BE2C (cell line): Measurements from ENCODE around the gene AUH.

ENCODE experiments used
- DNase-seq: peaks from one replicate; pipeline ENCODE4 v3.0.0-alpha.2; 2020
- H3K27me3 ChIP-seq: fragments of 250-450 bp; sonication (Bioruptor Pico); 2 replicates; pipeline ENCODE4 v1.5.1; 2020; ENCODE audit warnings: mild to moderate bottlenecking
- H3K36me3 ChIP-seq: fragments of 250-450 bp; sonication (Bioruptor Pico); 2 replicates; pipeline ENCODE4 v1.5.1; 2020; ENCODE audit warnings: mild to moderate bottlenecking
- H3K4me1 ChIP-seq: fragments of 250-450 bp; sonication (Bioruptor Pico); 2 replicates; pipeline ENCODE4 v1.5.1; 2020
- H3K4me3 ChIP-seq: 2 replicates; pipeline ENCODE4 v1.5.1; 2011; ENCODE audit warnings: low read depth, low read length
- H3K9me3 ChIP-seq: fragments of 250-450 bp; sonication (Bioruptor Pico); 2 replicates; pipeline ENCODE4 v1.5.1; 2020
- CTCF ChIP-seq: IDR thresholded peaks from 2 replicates; pipeline ENCODE4 v1.5.1; 2012; ENCODE audit warnings: mild to moderate bottlenecking, low read depth, low read length

The AUH gene

GRCh38 chr9:91191411-91192380 is 170.0 kb downstream of the AUH start:
- no peak for DNase-seq
- Histone ChIP-seq H3K4me3 (no peak overlapping the region), H3K36me3 (no peaks in the 10 kb centered on the region), H3K9me3 (no peaks in the 10 kb centered on the region), H3K27me3 (no peaks in the 10 kb centered on the region), H3K4me1 (peaks cover under 1% of the 10 kb centered on the region; the same call in 1 of the 2 replicates)
- TF ChIP-seq CTCF = no peak

- DNase-seq = no peak
- no peak overlapping the region for H3K4me3 ChIP-seq
- no peaks in the 10 kb centered on the region for H3K27me3 ChIP-seq
- H3K9me3 ChIP-seq = no peaks in the 10 kb centered on the region
- H3K4me1 ChIP-seq = no peaks in the 10 kb centered on the region; the same call in 1 of the 2 replicates
- no peaks in the 10 kb centered on the region for H3K36me3 ChIP-seq
- TF ChIP-seq CTCF = no peak
Observed at GRCh38 chr9:91190062-91190461, 171.7 kb downstream of the AUH start.

GRCh38 chr9:91188719-91189590 is 172.8 kb downstream of the AUH start:
- DNase-seq = no peak
- TF ChIP-seq CTCF = no peak
- Histone ChIP-seq H3K36me3 (no peaks in the 10 kb centered on the region), H3K4me1 (no peaks in the 10 kb centered on the region; the same call in 1 of the 2 replicates), H3K27me3 (no peaks in the 10 kb centered on the region), H3K4me3 (no peak overlapping the region), H3K9me3 (no peaks in the 10 kb centered on the region)

- no peaks in the 10 kb centered on the region; the same call in 1 of the 2 replicates for H3K4me1 ChIP-seq
- DNase-seq = no peak
- no peaks in the 10 kb centered on the region for H3K27me3 ChIP-seq
- no peak overlapping the region for H3K4me3 ChIP-seq
- no peaks in the 10 kb centered on the region for H3K9me3 ChIP-seq
- no peak for TF ChIP-seq CTCF
- H3K36me3 ChIP-seq = no peaks in the 10 kb centered on the region
Observed at GRCh38 chr9:91187965-91188344, 173.8 kb downstream of the AUH start.

GRCh38 chr9:91187311-91187964 is 174.3 kb downstream of the AUH start:
- Histone ChIP-seq H3K4me1 (no peaks in the 10 kb centered on the region; the same call in 1 of the 2 replicates), H3K9me3 (no peaks in the 10 kb centered on the region), H3K27me3 (no peaks in the 10 kb centered on the region), H3K4me3 (no peak overlapping the region), H3K36me3 (no peaks in the 10 kb centered on the region)
- no peak for TF ChIP-seq CTCF
- no peak for DNase-seq
